CD8-positive, alpha-beta memory T cell (primary cell): ENCODE measurements around the gene ADGRG3. TPM values are rescaled to one million over a fixed set of nuclear protein-coding genes. Genes with fewer than 3 reads are reported as not detected.

Experiments used
- CTCF ChIA-PET: fragments of 350-600 bp; sonication (Branson Sonifier 250); formaldehyde crosslinking; loops from one replicate; lab custom pipeline; 2021; ENCODE audit warnings: antibody characterized with exemption; lab: Charles Lee
- POLR2A ChIA-PET: fragments of 350-600 bp; sonication (Branson Sonifier 250); formaldehyde crosslinking; loops from one replicate; lab custom pipeline; 2021; ENCODE audit warnings: antibody characterized with exemption; lab: Charles Lee
- DNase-seq, 5 donors: peaks; one replicate each; pipeline versions ENCODE4 v3.0.0 to v3.0.0-alpha.2; 2020 to 2022; ENCODE audit warnings: mixed read lengths in 1 of 5
- H3K27ac ChIP-seq: one replicate; pipeline ENCODE4 v1.7.0; 2013; ENCODE audit warnings: low read depth, mild to moderate bottlenecking, low read length, moderate library complexity
- H3K27me3 ChIP-seq: 2 replicates; pipeline ENCODE4 v1.7.0; 2013; ENCODE audit warnings: low read length, mild to moderate bottlenecking; ENCODE audit not compliant: insufficient read depth, poor library complexity, severe bottlenecking
- H3K36me3 ChIP-seq: 2 replicates; pipeline ENCODE4 v1.7.0; 2013; ENCODE audit warnings: mild to moderate bottlenecking, low read length, moderate library complexity; ENCODE audit not compliant: insufficient read depth
- H3K4me1 ChIP-seq: 2 replicates; pipeline ENCODE4 v1.7.0; 2013; ENCODE audit warnings: mild to moderate bottlenecking, low read length, moderate library complexity; ENCODE audit not compliant: insufficient read depth
- H3K4me3 ChIP-seq: 2 replicates; pipeline ENCODE4 v1.7.0; 2013; ENCODE audit warnings: mild to moderate bottlenecking, low read length
- H3K9me3 ChIP-seq: 2 replicates; pipeline ENCODE4 v1.7.0; 2013; ENCODE audit warnings: mild to moderate bottlenecking, low read length
- H3K27ac Mint-ChIP-seq, 8 donors: one replicate each; pipeline ENCODE4 v1.8.0; 2020 to 2021; ENCODE audit warnings: mixed read lengths in 8 of 8, mild to moderate bottlenecking in 6 of 8, inconsistent platforms in 3 of 8, moderate library complexity in 3 of 8
- H3K27me3 Mint-ChIP-seq, 2 donors: one replicate each; pipeline ENCODE4 v1.8.0; 2020 to 2021; ENCODE audit warnings: mixed read lengths in 2 of 2, mild to moderate bottlenecking in 1 of 2, moderate library complexity in 1 of 2
- H3K36me3 Mint-ChIP-seq, 3 donors: one replicate each; pipeline ENCODE4 v1.8.0; 2020 to 2021; ENCODE audit warnings: mixed read lengths in 3 of 3, inconsistent platforms in 1 of 3, mild to moderate bottlenecking in 1 of 3
- H3K4me1 Mint-ChIP-seq, 3 donors: one replicate each; pipeline ENCODE4 v1.8.0; 2020 to 2021; ENCODE audit warnings: mixed read lengths in 3 of 3, inconsistent platforms in 1 of 3, mild to moderate bottlenecking in 1 of 3
- H3K4me3 Mint-ChIP-seq, 7 donors: one replicate each; pipeline ENCODE4 v1.8.0; 2020 to 2021; ENCODE audit warnings: mixed read lengths in 7 of 7, mild to moderate bottlenecking in 6 of 7, moderate library complexity in 4 of 7, inconsistent platforms in 2 of 7
- H3K9me3 Mint-ChIP-seq, 5 donors: one replicate each; pipeline ENCODE4 v1.8.0; 2020 to 2022; ENCODE audit warnings: mixed read lengths in 5 of 5, mild to moderate bottlenecking in 3 of 5, moderate library complexity in 2 of 5, inconsistent platforms in 1 of 5
- polyA plus RNA-seq: library from polyadenylated mRNA; unstranded; fragments of 300-500 nt; fragmentation: Illumina TruSeq; gene quantifications from one replicate; pipeline ENCODE4 v1.2.3, GENCODE V29; 2021
- total RNA-seq, 2 experiments: library from RNA; stranded (reverse); gene quantifications; one replicate each; pipeline ENCODE4 v1.2.3, GENCODE V29; 2021

The ADGRG3 gene
- total and polyA plus RNA-seq, 3 experiments from 2014 or later = not detected

GRCh38 chr16:57663917-57664661 is 4.0 kb upstream of the ADGRG3 start:
- Histone ChIP-seq H3K4me1 (no peaks in the 10 kb centered on the region), H3K27ac (no peak overlapping the region), H3K36me3 (no peaks in the 10 kb centered on the region), H3K9me3 (no peaks in the 10 kb centered on the region), H3K27me3 (no peaks in the 10 kb centered on the region), H3K4me3 (no peak overlapping the region)
- peaks cover 0 to 4% (median 3%) of the 10 kb centered on the region in 3 donors for H3K36me3 Mint-ChIP-seq
- H3K4me1 Mint-ChIP-seq = peaks cover 0 to 6% (median 0%) of the 10 kb centered on the region in 3 donors
- H3K27ac Mint-ChIP-seq = no peak overlapping the region
- CTCF ChIA-PET = interaction anchor here (1.2 to 1.7 kb wide), 2 partner anchors 15 to 18 kb away, joined by 3 to 4 read pairs; no protein-coding TSS in a partner anchor
- POLR2A ChIA-PET = no interaction called here
- H3K9me3 Mint-ChIP-seq = no peaks in the 10 kb centered on the region
- DNase-seq = no peak
- H3K27me3 Mint-ChIP-seq = no peaks in the 10 kb centered on the region
- H3K4me3 Mint-ChIP-seq = no peak overlapping the region

DNA sequence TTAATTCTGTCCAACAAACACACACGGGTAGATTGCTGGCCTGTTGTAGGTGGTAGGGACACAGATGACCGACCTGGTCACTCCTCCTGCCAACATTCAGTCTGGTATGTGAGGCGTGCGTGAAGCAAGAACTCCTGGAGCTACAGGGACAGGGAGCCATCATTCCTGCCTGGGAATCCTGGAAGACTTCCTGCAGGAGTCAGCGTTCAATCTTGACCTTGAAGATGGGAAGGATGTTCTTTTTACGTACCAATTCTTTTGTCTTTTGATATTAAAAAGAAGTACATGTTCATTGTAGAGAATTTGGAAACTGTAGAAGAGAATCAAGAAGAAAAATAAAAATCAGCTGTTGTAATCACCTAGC is 3.5 kb upstream of the ADGRG3 start:
- no peaks in the 10 kb centered on the region for H3K4me1 ChIP-seq

DNA sequence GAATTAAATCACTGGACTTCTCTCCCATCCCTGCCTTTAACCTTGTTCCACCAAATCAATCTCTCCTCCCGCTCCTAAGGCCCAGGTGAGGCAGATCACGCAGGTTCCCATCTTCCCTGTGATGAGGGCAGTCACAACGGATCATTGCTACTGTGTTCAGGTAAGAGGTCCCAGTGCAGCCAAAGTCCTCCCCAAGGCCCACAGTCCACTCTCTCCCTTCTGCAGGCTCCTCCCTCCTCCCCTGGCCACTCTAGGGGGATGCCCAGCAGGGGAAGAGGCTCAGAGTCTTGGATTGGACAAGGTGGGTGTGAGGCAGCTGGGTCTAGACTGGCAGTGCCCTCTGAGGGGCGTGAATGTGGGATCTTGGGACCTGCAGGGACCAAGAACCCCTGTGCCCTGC is 2.6 kb upstream of the ADGRG3 start:
- ChIA-PET POLR2A (no interaction called here), CTCF (interaction anchor here (1.7 kb wide), 1 partner anchor 16 kb away, joined by 4 read pairs; no protein-coding TSS in a partner anchor)
- Mint-ChIP-seq H3K4me1 (peaks cover 0 to 6% (median 0%) of the 10 kb centered on the region in 3 donors), H3K27ac (no peak overlapping the region), H3K36me3 (peaks cover 0 to 4% (median 3%) of the 10 kb centered on the region in 3 donors), H3K9me3 (no peaks in the 10 kb centered on the region), H3K4me3 (no peak overlapping the region), H3K27me3 (no peaks in the 10 kb centered on the region)
- no peaks in the 10 kb centered on the region for H3K4me1 ChIP-seq
- H3K27me3 ChIP-seq = no peaks in the 10 kb centered on the region
- no peak overlapping the region for H3K4me3 ChIP-seq
- H3K27ac ChIP-seq = no peak overlapping the region
- H3K36me3 ChIP-seq = no peaks in the 10 kb centered on the region
- DNase-seq = no peak
- no peaks in the 10 kb centered on the region for H3K9me3 ChIP-seq

More for the DNA sequence above, 3.5 kb upstream of the ADGRG3 start:
- no peak for DNase-seq
- Histone ChIP-seq H3K27ac (no peak overlapping the region), H3K4me3 (no peak overlapping the region), H3K27me3 (no peaks in the 10 kb centered on the region), H3K9me3 (no peaks in the 10 kb centered on the region), H3K36me3 (no peaks in the 10 kb centered on the region)
- Mint-ChIP-seq H3K4me3 (no peak overlapping the region), H3K9me3 (no peaks in the 10 kb centered on the region), H3K4me1 (peaks cover 0 to 6% (median 0%) of the 10 kb centered on the region in 3 donors), H3K36me3 (peaks cover 0 to 4% (median 3%) of the 10 kb centered on the region in 3 donors), H3K27me3 (no peaks in the 10 kb centered on the region), H3K27ac (no peak overlapping the region)
- ChIA-PET POLR2A (no interaction called here), CTCF (interaction anchor here (1.2 to 1.7 kb wide), 2 partner anchors 15 to 17 kb away, joined by 3 to 4 read pairs; no protein-coding TSS in a partner anchor)

DNA sequence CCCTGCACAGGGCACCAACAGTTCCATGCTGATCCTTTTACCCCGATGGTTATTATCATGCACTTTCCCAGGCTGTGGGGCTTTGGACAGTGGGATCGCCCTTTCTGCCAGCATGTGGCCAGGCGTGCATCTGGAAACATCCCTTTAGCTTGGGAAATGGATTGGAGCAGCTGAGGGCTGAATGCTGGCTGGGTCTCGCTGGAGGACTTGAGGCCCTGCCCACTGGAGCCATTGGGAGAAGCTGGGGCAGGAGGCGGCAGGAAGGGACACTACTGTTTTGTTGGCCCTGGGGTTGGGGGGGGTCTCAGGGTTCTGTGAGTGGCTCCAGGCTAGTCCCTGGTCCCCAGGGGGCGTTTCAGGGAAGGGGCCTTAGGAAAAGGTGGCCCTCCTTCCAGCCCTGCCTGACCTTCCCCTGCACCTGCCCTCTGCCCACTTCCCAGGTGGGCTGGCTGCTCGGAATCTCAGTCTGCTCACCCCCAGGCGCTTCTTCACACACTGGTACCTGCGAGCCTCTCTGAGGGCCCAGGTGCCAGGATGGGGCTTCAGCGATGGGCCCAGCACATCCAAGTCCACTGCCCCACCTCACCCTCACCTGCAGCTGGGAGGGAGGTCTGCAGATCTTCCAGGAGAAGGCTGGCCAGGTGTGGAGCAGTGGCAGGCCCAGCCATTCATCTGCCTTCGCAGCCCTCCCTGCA is 1.6 kb upstream of the ADGRG3 start:
- H3K36me3 Mint-ChIP-seq = peaks cover 0 to 4% (median 3%) of the 10 kb centered on the region in 3 donors
- DNase-seq = no peak
- POLR2A ChIA-PET = no interaction called here
- H3K4me1 ChIP-seq = no peaks in the 10 kb centered on the region
- H3K9me3 ChIP-seq = no peaks in the 10 kb centered on the region
- H3K4me1 Mint-ChIP-seq = peaks cover 0 to 6% (median 0%) of the 10 kb centered on the region in 3 donors
- no peak overlapping the region for H3K4me3 Mint-ChIP-seq
- no peaks in the 10 kb centered on the region for H3K9me3 Mint-ChIP-seq
- H3K27ac Mint-ChIP-seq = no peak overlapping the region
- no peak overlapping the region for H3K4me3 ChIP-seq
- no peaks in the 10 kb centered on the region for H3K27me3 ChIP-seq
- H3K27ac ChIP-seq = no peak overlapping the region
- H3K27me3 Mint-ChIP-seq = peaks cover 0 to 4% of the 10 kb centered on the region in 2 donors
- H3K36me3 ChIP-seq = no peaks in the 10 kb centered on the region
- CTCF ChIA-PET = no interaction called here

DNA sequence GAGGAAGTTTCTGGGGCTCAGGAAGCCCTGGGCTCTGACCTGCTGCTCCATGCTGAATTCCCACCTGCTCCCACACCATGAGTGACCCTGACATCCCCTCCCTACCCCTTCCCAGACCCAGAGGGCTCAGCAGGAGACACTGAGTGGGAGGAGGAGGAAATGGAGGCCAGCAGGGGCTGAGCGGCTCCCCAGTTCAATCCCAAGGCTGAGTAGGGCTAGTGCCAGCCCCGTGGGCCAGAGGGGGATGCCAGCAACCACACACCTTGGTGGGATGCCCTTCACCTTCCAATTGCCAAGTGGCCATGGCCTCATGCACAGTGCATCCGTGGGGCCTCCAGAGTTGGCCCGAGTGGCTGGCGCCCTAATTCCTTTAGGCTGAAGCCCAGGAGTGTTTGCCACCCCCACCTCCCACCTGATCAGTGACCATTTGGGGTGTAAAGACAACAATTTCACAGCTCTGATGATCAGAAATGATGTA is 1.0 kb upstream of the ADGRG3 start:
- Histone ChIP-seq H3K4me3 (no peak overlapping the region), H3K36me3 (no peaks in the 10 kb centered on the region), H3K4me1 (no peaks in the 10 kb centered on the region), H3K27ac (no peak overlapping the region), H3K9me3 (no peaks in the 10 kb centered on the region), H3K27me3 (no peaks in the 10 kb centered on the region)
- H3K9me3 Mint-ChIP-seq = no peaks in the 10 kb centered on the region
- peaks cover 0 to 4% (median 3%) of the 10 kb centered on the region in 3 donors for H3K36me3 Mint-ChIP-seq
- H3K27me3 Mint-ChIP-seq = peaks cover 0 to 6% of the 10 kb centered on the region in 2 donors
- H3K27ac Mint-ChIP-seq = no peak overlapping the region
- POLR2A ChIA-PET = no interaction called here
- H3K4me3 Mint-ChIP-seq = no peak overlapping the region
- CTCF ChIA-PET = interaction anchor here (0.9 kb wide), 1 partner anchor 91 kb away, joined by 3 read pairs; no protein-coding TSS in a partner anchor
- DNase-seq = no peak
- H3K4me1 Mint-ChIP-seq = peaks cover 0 to 6% (median 0%) of the 10 kb centered on the region in 3 donors

- Histone ChIP-seq H3K27me3 (no peaks in the 10 kb centered on the region), H3K36me3 (no peaks in the 10 kb centered on the region), H3K4me1 (no peaks in the 10 kb centered on the region), H3K4me3 (no peak overlapping the region), H3K9me3 (no peaks in the 10 kb centered on the region), H3K27ac (peak overlapping the region; percentile 61)
- no peak for DNase-seq
- CTCF ChIA-PET = interaction anchor here (0.9 kb wide), 1 partner anchor 92 kb away, joined by 3 read pairs; no protein-coding TSS in a partner anchor
- peaks cover 0 to 3% (median 2%) of the 10 kb centered on the region in 3 donors for H3K36me3 Mint-ChIP-seq
- no peak overlapping the region for H3K4me3 Mint-ChIP-seq
- peaks cover 0 to 6% of the 10 kb centered on the region in 2 donors for H3K27me3 Mint-ChIP-seq
- H3K9me3 Mint-ChIP-seq = no peaks in the 10 kb centered on the region
- H3K27ac Mint-ChIP-seq = no peak overlapping the region
- POLR2A ChIA-PET = no interaction called here
- peaks cover 0 to 6% (median 0%) of the 10 kb centered on the region in 3 donors for H3K4me1 Mint-ChIP-seq
These were observed 412 bp upstream of the ADGRG3 start for GRCh38 chr16:57667526-57668262.

DNA sequence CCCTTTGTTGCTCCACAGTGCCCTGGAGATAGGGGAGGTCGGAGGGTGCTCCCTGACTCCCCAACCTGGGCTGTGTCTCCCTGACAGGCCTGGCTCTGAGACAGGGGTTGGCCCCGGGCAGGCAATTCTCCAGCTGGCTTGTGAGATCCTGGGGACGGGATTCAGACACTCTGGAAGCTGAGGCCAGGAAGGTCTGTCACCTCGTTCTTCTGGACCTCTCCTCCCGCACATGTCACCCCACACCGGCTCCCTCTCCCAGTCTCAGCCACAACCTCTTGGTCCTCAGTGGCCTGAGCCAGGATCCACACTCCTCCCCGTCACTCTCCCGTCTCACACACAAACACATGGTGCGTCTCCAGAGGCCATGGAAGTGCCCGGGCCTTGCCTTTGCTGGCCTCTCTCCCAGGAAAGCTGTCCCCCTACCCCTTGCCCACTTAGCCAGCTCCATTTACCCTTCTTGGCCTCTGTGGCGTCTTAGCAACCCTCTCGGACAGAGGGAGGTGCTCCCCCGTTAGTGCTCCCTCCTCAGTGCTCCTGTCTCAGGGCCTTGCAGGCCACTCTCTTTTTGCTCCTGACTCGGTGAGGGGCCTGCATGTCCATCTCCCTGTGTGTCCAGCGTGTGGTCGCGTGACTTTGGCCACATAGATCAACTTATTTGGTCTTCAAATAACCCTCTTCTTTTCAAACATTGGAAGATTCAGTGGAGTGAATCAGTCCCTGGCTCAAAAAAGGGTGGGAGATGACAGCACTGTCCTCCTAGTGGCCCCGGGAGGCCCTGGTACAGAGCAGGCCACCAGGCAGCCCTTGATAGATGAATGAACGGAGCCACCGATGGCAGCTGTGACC is 747 bp downstream of the ADGRG3 start:
- H3K27ac Mint-ChIP-seq = peak overlapping the region in 2 of 8 donors; percentile 29 to 62
- H3K4me3 ChIP-seq = no peak overlapping the region
- H3K27ac ChIP-seq = no peak overlapping the region
- H3K4me3 Mint-ChIP-seq = no peak overlapping the region
- peaks cover 0 to 6% of the 10 kb centered on the region in 2 donors for H3K27me3 Mint-ChIP-seq
- no peaks in the 10 kb centered on the region for H3K4me1 ChIP-seq
- peaks cover 0 to 6% (median 0%) of the 10 kb centered on the region in 3 donors for H3K4me1 Mint-ChIP-seq
- POLR2A ChIA-PET = no interaction called here
- no peaks in the 10 kb centered on the region for H3K9me3 Mint-ChIP-seq
- H3K27me3 ChIP-seq = no peaks in the 10 kb centered on the region
- peaks cover 0 to 3% (median 2%) of the 10 kb centered on the region in 3 donors for H3K36me3 Mint-ChIP-seq
- CTCF ChIA-PET = no interaction called here
- DNase-seq = no peak
- no peaks in the 10 kb centered on the region for H3K36me3 ChIP-seq
- H3K9me3 ChIP-seq = no peaks in the 10 kb centered on the region
